HCT116 (cell line): ENCODE measurements around the gene TSPAN3. TPM values are rescaled to one million over a fixed set of nuclear protein-coding genes. Genes with fewer than 3 reads are reported as not detected.

Experiments used
- ATAC-seq: fragments of 200-7000 bp; cut with Tn5 transposase; 2 replicates; pipeline ENCODE4 v1.9.1; 2020; ENCODE audit warnings: mild to moderate bottlenecking, moderate library complexity
- BruUV-seq: library from RNA; stranded (reverse); fragments of 400-500 nt; replicated peaks from 2 replicates; lab custom pipeline; 2021; lab: Mats Ljungman, UMichigan
- CTCF ChIA-PET: fragments of 300-600 bp; sonication (Branson Sonifier 250); formaldehyde crosslinking; loops from one replicate; lab custom pipeline; 2021; ENCODE audit warnings: antibody characterized with exemption; lab: Charles Lee
- POLR2A ChIA-PET: fragments of 300-600, 350-600 bp; sonication (Branson Sonifier 250); formaldehyde crosslinking; loops from one replicate; lab custom pipeline; 2021; ENCODE audit warnings: antibody characterized with exemption; lab: Charles Lee
- RAD21 ChIA-PET, 2 experiments: fragments of 300-600 bp; sonication (Branson Sonifier 250); formaldehyde crosslinking; loops; one replicate each; lab custom pipeline; 2023; ENCODE audit warnings: low total read pairs in 2 of 2; ENCODE audit not compliant: uncharacterized antibody in 2 of 2, unreplicated experiment in 2 of 2, low non-redundant PET in 1 of 2; lab: Charles Lee
- DNase-seq: peaks from one replicate; pipeline ENCODE4 v3.0.0-alpha.2; 2010; ENCODE audit warnings: low read depth, low spot score
- H2AFZ ChIP-seq: fragments of 200-600 bp; shearing (Covaris generic), sonication (generic); 2 replicates; pipeline ENCODE4 v1.6.1; 2017; ENCODE audit warnings: low read depth, mixed run types, mixed read lengths, antibody characterized with exemption, low read length; ENCODE audit not compliant: poor library complexity, severe bottlenecking
- H3K27ac ChIP-seq: 2 replicates; pipeline ENCODE4 v1.5.1; 2012; ENCODE audit warnings: low read depth, low read length
- H3K27me3 ChIP-seq: fragments of 200-600 bp; sonication (generic); 2 replicates; pipeline ENCODE4 v1.6.1; 2016; ENCODE audit warnings: mixed run types, low read length, mixed read lengths; ENCODE audit not compliant: insufficient read depth
- H3K36me3 ChIP-seq, 2 experiments: fragments of 200-500 bp in 1 of 2; fragments of 200-600 bp in 1 of 2; sonication (Bioruptor generic) in 1 of 2; sonication (generic) in 1 of 2; 2 replicates each; pipeline versions ENCODE4 v1.5.1 to v1.6.1; 2014 to 2016; ENCODE audit warnings: low read length in 2 of 2, inconsistent platforms in 1 of 2, mixed read lengths in 1 of 2, mixed run types in 1 of 2; ENCODE audit not compliant: insufficient read depth in 2 of 2, control insufficient read depth in 1 of 2
- H3K4me1 ChIP-seq, 2 experiments: fragments of 200-600 bp in 1 of 2; sonication (generic) in 1 of 2; 2 replicates each; pipeline versions ENCODE4 v1.5.1 to v1.6.1; 2012 to 2017; ENCODE audit warnings: low read length in 2 of 2, inconsistent platforms in 1 of 2, mild to moderate bottlenecking in 1 of 2, mixed read lengths in 1 of 2, mixed run types in 1 of 2, moderate library complexity in 1 of 2; ENCODE audit not compliant: insufficient read depth in 2 of 2, control insufficient read depth in 1 of 2
- H3K4me2 ChIP-seq: fragments of 200-600 bp; sonication (generic); 2 replicates; pipeline ENCODE4 v1.6.1; 2017; ENCODE audit warnings: mixed run types, low read length, mixed read lengths
- H3K4me3 ChIP-seq, 2 experiments: fragments of 200-600 bp in 1 of 2; sonication (generic) in 1 of 2; replicated peaks in 1 of 2; 2 replicates each; pipeline ENCODE4 v1.5.1; 2011 to 2016; ENCODE audit warnings: low read length in 2 of 2, control low read depth in 1 of 2, low read depth in 1 of 2, mild to moderate bottlenecking in 1 of 2, mixed read lengths in 1 of 2, mixed run types in 1 of 2
- H3K79me2 ChIP-seq: fragments of 200-600 bp; sonication (generic); 2 replicates; pipeline ENCODE4 v1.6.1; 2017; ENCODE audit warnings: mild to moderate bottlenecking, mixed run types, low read length, moderate library complexity, mixed read lengths; ENCODE audit not compliant: insufficient read depth
- H3K9ac ChIP-seq: fragments of 200-600 bp; sonication (generic); 2 replicates; pipeline ENCODE4 v1.6.1; 2016; ENCODE audit warnings: low read length, mixed read lengths
- H3K9me2 ChIP-seq: fragments of 200-600 bp; sonication (generic), shearing (Covaris generic); 2 replicates; pipeline ENCODE4 v1.6.1; 2017; ENCODE audit warnings: mixed run types, mild to moderate bottlenecking, moderate library complexity; ENCODE audit not compliant: insufficient read depth
- H3K9me3 ChIP-seq, 2 experiments: fragments of 200-500 bp in 1 of 2; fragments of 200-600 bp in 1 of 2; sonication (Bioruptor generic) in 1 of 2; sonication (generic) in 1 of 2; 2 replicates each; pipeline ENCODE4 v1.6.1; 2014 to 2017; ENCODE audit warnings: low read length in 2 of 2, mixed read lengths in 2 of 2, inconsistent platforms in 1 of 2, low read depth in 1 of 2, mild to moderate bottlenecking in 1 of 2, mixed run types in 1 of 2, moderate library complexity in 1 of 2; ENCODE audit not compliant: control insufficient read depth in 1 of 2, insufficient read depth in 1 of 2
- H4K20me1 ChIP-seq: fragments of 200-600 bp; sonication (generic), shearing (Covaris generic); 2 replicates; pipeline ENCODE4 v1.6.1; 2017; ENCODE audit warnings: mixed run types, mild to moderate bottlenecking, moderate library complexity; ENCODE audit not compliant: insufficient read depth
- CBX3 ChIP-seq: IDR thresholded peaks from 2 replicates; pipeline ENCODE4 v1.6.1; 2012; ENCODE audit warnings: low read depth
- CEBPB ChIP-seq: IDR thresholded peaks from 2 replicates; pipeline ENCODE4 v1.6.1; 2012; ENCODE audit warnings: low read depth
- ELF1 ChIP-seq: IDR thresholded peaks from 2 replicates; pipeline ENCODE4 v1.6.1; 2012; ENCODE audit warnings: low read depth, borderline replicate concordance
- FOSL1 ChIP-seq: IDR thresholded peaks from 2 replicates; pipeline ENCODE4 v1.6.1; 2012; ENCODE audit warnings: low read depth
- POLR2AphosphoS5 ChIP-seq: IDR thresholded peaks from 2 replicates; pipeline ENCODE4 v1.6.1; 2011; ENCODE audit warnings: mild to moderate bottlenecking, low read depth, low read length, moderate library complexity
- REST ChIP-seq: IDR thresholded peaks from 2 replicates; pipeline ENCODE4 v1.6.1; 2012; ENCODE audit warnings: low read depth
- ZBTB33 ChIP-seq: IDR thresholded peaks from 2 replicates; pipeline ENCODE4 v1.6.1; 2011; ENCODE audit warnings: mild to moderate bottlenecking, low read length, moderate library complexity; ENCODE audit not compliant: insufficient replicate concordance; ENCODE audit errors: extremely low read depth
- ZFX ChIP-seq: fragments of 450-650 bp; IDR thresholded peaks from 2 replicates; pipeline ENCODE4 v1.6.1; 2017
- ZNF274 ChIP-seq: fragments of 200-500 bp; sonication (Bioruptor generic); IDR thresholded peaks from 2 replicates; pipeline ENCODE4 v1.6.1; 2014; ENCODE audit warnings: mild to moderate bottlenecking, low read depth, low read length, inconsistent platforms
- intact Hi-C: fragments of 100-400 bp; cut with micrococcal nuclease; formaldehyde crosslinking; loops from 2 replicates; pipeline ENCODE4 v1.10.0; 2022
- total RNA-seq: library from RNA; stranded (reverse); gene quantifications from one replicate; pipeline ENCODE4 v1.2.1, GENCODE V29; 2021; ENCODE audit not compliant: unreplicated experiment

TSPAN3 gene
- total RNA-seq, 1 experiment from 2014 or later = 140 TPM

- Histone ChIP-seq H3K4me2 (no peak overlapping the region), H2AFZ (no peak overlapping the region), H3K9me2 (no peaks in the 10 kb centered on the region), H3K27me3 (no peaks in the 10 kb centered on the region), H3K9ac (no peak overlapping the region), H3K36me3 (no peaks in the 10 kb centered on the region), H3K79me2 (no peaks in the 10 kb centered on the region), H4K20me1 (no peaks in the 10 kb centered on the region), H3K4me3 (no peak overlapping the region), H3K27ac (no peak overlapping the region), H3K9me3 (no peaks in the 10 kb centered on the region), H3K4me1 (no peaks in the 10 kb centered on the region)
- ChIA-PET RAD21 (no interaction called here), POLR2A (no interaction called here), CTCF (no interaction called here)
- intact Hi-C loops = no loop called here
- no peak for TF ChIP-seq CBX3
- TF ChIP-seq ELF1 = no peak
- TF ChIP-seq CEBPB = no peak
- no peak for TF ChIP-seq FOSL1
- TF ChIP-seq REST = no peak
- TF ChIP-seq ZNF274 = no peak
- TF ChIP-seq ZFX = no peak
- no peak for TF ChIP-seq POLR2AphosphoS5
- TF ChIP-seq ZBTB33 = no peak
- no peak for ATAC-seq
- no peak for DNase-seq
- no TSS peak for BruUV-seq
Observed at GRCh38 chr15:76991741-76992645, 78.9 kb downstream of the TSPAN3 start.

Other genes starting within 250 kb of the TSPAN3 start
- gene SCAPER, start 165.8 kb downstream of the TSPAN3 start, total RNA-seq = 14.7 TPM
- gene RCN2, start 139.4 kb downstream of the TSPAN3 start, total RNA-seq = 71.5 TPM
- 0.79 TPM for gene PSTPIP1, start 76.0 kb downstream of the TSPAN3 start, total RNA-seq